ENCODE results near the gene PLEKHJ1.

DNA sequence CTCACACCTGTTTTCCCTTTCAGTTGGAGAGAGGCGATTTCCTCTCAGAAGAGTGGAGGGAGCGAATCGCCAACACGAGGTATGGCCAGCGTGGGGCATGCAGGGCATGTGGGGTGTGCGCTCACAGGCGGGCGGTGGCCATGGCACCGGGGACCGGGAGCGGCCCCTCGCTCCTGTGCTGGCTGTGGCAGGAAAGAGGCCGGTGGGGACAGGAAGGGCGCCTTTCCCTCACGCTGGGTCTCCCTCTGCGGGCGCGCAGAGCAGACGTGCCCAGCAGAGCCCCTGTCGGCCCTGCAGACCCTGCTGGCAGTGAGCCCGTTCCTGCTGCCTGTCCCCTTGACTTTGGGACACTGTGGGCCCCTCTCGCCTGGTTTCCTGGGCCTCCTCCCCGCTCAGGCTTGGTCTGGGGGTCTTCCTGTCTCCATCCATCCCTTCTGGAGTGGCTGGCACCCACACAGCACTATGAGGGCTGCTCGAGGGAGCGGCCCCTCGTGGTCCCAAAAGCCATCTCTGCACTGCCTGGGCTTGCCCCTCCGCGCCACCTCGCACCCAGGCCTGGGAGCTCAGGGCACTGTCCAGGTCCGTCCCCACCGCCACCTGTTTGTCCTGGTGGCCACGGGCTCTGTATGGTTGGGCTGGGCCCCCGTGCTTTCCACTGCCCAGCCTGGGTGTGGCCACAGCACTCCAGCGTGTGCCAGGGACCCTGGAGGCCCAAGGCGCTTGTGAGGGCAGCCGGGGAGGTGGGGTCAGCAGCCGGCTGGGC lies 36.1 kb downstream of the PLEKHJ1 start:
- TF ChIP-seq POLR2A (IDR thresholded peaks at IDR 0.05) = no peak
- TF ChIP-seq, protein P1, sequence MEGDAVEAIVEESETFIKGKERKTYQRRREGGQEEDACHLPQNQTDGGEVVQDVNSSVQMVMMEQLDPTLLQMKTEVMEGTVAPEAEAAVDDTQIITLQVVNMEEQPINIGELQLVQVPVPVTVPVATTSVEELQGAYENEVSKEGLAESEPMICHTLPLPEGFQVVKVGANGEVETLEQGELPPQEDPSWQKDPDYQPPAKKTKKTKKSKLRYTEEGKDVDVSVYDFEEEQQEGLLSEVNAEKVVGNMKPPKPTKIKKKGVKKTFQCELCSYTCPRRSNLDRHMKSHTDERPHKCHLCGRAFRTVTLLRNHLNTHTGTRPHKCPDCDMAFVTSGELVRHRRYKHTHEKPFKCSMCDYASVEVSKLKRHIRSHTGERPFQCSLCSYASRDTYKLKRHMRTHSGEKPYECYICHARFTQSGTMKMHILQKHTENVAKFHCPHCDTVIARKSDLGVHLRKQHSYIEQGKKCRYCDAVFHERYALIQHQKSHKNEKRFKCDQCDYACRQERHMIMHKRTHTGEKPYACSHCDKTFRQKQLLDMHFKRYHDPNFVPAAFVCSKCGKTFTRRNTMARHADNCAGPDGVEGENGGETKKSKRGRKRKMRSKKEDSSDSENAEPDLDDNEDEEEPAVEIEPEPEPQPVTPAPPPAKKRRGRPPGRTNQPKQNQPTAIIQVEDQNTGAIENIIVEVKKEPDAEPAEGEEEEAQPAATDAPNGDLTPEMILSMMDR (IDR thresholded peaks at IDR 0.05) = no peak
